Body of pancreas (tissue), 4 donors: ENCODE measurements around the gene KRT35.

Experiments
- CTCF ChIP-seq, 7 experiments: fragments of 450-650 bp in 4 of 7; fragments of 200-600 bp in 3 of 7; sonication (generic) in 3 of 7; IDR thresholded peaks; one replicate each; pipeline ENCODE4 v1.5.1; 2016 to 2019; ENCODE audit warnings: antibody characterized with exemption in 7 of 7
- POLR2A ChIP-seq, 3 donors: fragments of 450-650 bp; IDR thresholded peaks; one replicate each; pipeline ENCODE4 v1.6.1; 2016; ENCODE audit warnings: antibody characterized with exemption in 3 of 3, mild to moderate bottlenecking in 2 of 3

- TF ChIP-seq CTCF (IDR thresholded peaks at IDR 0.05), result no peak
- no peak for TF ChIP-seq POLR2A (IDR thresholded peaks at IDR 0.05)
These were observed 13.4 kb downstream of the KRT35 start for GRCh38 chr17:41467561-41467960.
